RWPE2 (cell line): ENCODE measurements around the gene ABCA10.
"Not testable (repeated sequence)": the region's sequence is repeated elsewhere in the genome, so short reads cannot be mapped to it uniquely, and the experiment has no call there.

ENCODE experiments used
- ATAC-seq: fragments of 200-7000 bp; cut with Tn5 transposase; 3 replicates; pipeline ENCODE4 v1.9.1; 2021; ENCODE audit warnings: low read depth
- DNase-seq: peaks from one replicate; pipeline ENCODE4 v3.0.0-alpha.2; 2020; ENCODE audit warnings: low spot score
- H3K27ac ChIP-seq: fragments of 450-650 bp; 2 replicates; pipeline ENCODE4 v1.5.1; 2017; ENCODE audit warnings: mild to moderate bottlenecking; ENCODE audit not compliant: poor library complexity, severe bottlenecking
- H3K27me3 ChIP-seq: fragments of 250-450 bp; sonication (Bioruptor Pico); 2 replicates; pipeline ENCODE4 v1.5.1; 2021; ENCODE audit warnings: mild to moderate bottlenecking, moderate library complexity; ENCODE audit not compliant: insufficient read depth, poor library complexity, severe bottlenecking
- H3K36me3 ChIP-seq: fragments of 250-450 bp; sonication (Bioruptor Pico); 2 replicates; pipeline ENCODE4 v1.5.1; 2020; ENCODE audit warnings: low read depth, mild to moderate bottlenecking, moderate library complexity
- H3K4me1 ChIP-seq: fragments of 250-450 bp; sonication (Bioruptor Pico); 2 replicates; pipeline ENCODE4 v1.5.1; 2021; ENCODE audit warnings: mild to moderate bottlenecking, moderate library complexity; ENCODE audit not compliant: insufficient read depth, poor library complexity, severe bottlenecking
- H3K4me3 ChIP-seq: fragments of 250-450 bp; sonication (Bioruptor Pico); 2 replicates; pipeline ENCODE4 v1.5.1; 2021; ENCODE audit warnings: mild to moderate bottlenecking, moderate library complexity; ENCODE audit not compliant: severe bottlenecking
- H3K9me3 ChIP-seq: fragments of 250-450 bp; sonication (Bioruptor Pico); 2 replicates; pipeline ENCODE4 v1.5.1; 2021; ENCODE audit warnings: mild to moderate bottlenecking, moderate library complexity; ENCODE audit not compliant: severe bottlenecking
- CTCF ChIP-seq: fragments of 450-650 bp; IDR thresholded peaks from one replicate; pipeline ENCODE4 v1.5.1; 2017; ENCODE audit warnings: mild to moderate bottlenecking, moderate library complexity; ENCODE audit not compliant: poor library complexity, severe bottlenecking

ABCA10 gene

GRCh38 chr17:69175625-69176456 lies 52.8 kb downstream of the ABCA10 start:
- Histone ChIP-seq H3K27me3 (no peaks in the 10 kb centered on the region), H3K4me1 (peaks cover 34% of the 10 kb centered on the region), H3K9me3 (no peaks in the 10 kb centered on the region), H3K4me3 (no peak overlapping the region), H3K27ac (peak overlapping the region; percentile 88), H3K36me3 (no peaks in the 10 kb centered on the region)
- ATAC-seq = peak; percentile 100
- DNase-seq = peak; percentile 29
- TF ChIP-seq CTCF = no peak

GRCh38 chr17:69175262-69175624 lies 53.4 kb downstream of the ABCA10 start:
- DNase-seq = no peak
- H3K4me1 ChIP-seq = peaks cover 34% of the 10 kb centered on the region
- peak overlapping the region; percentile 88 for H3K27ac ChIP-seq

GRCh38 chr17:69173118-69173517 lies 55.5 kb downstream of the ABCA10 start:
- H3K9me3 ChIP-seq = no peaks in the 10 kb centered on the region
- H3K4me1 ChIP-seq = peaks cover 27% of the 10 kb centered on the region
- TF ChIP-seq CTCF = no peak
- ATAC-seq (no peak), DNase-seq (no peak)
- H3K27me3 ChIP-seq = no peaks in the 10 kb centered on the region
- H3K36me3 ChIP-seq = no peaks in the 10 kb centered on the region
- no peak overlapping the region for H3K4me3 ChIP-seq
- H3K27ac ChIP-seq = no peak overlapping the region

More at GRCh38 chr17:69175262-69175624, 53.4 kb downstream of the ABCA10 start:
- TF ChIP-seq CTCF = no peak
- no peak overlapping the region for H3K4me3 ChIP-seq
- H3K27me3 ChIP-seq = no peaks in the 10 kb centered on the region
- no peaks in the 10 kb centered on the region for H3K36me3 ChIP-seq
- ATAC-seq = no peak
- H3K9me3 ChIP-seq = no peaks in the 10 kb centered on the region

GRCh38 chr17:69170377-69170776 lies 58.2 kb downstream of the ABCA10 start:
- H3K27me3 ChIP-seq = no peaks in the 10 kb centered on the region
- DNase-seq = no peak
- no peak overlapping the region for H3K4me3 ChIP-seq
- H3K27ac ChIP-seq = no peak overlapping the region
- no peak for ATAC-seq
- H3K4me1 ChIP-seq = peaks cover 14% of the 10 kb centered on the region
- no peaks in the 10 kb centered on the region for H3K9me3 ChIP-seq
- no peak for TF ChIP-seq CTCF
- no peaks in the 10 kb centered on the region for H3K36me3 ChIP-seq

GRCh38 chr17:69168642-69169041 lies 60.0 kb downstream of the ABCA10 start:
- H3K27ac ChIP-seq, H3K9me3 ChIP-seq, H3K27me3 ChIP-seq, H3K36me3 ChIP-seq, H3K4me1 ChIP-seq, DNase-seq, H3K4me3 ChIP-seq, ATAC-seq: not testable (repeated sequence)
